AG09319 (cell line): ENCODE measurements around the gene TTC23.

Experiments
- DNase-seq: peaks from one replicate; pipeline ENCODE4 v3.0.0-alpha.2; 2010; ENCODE audit warnings: low read depth; ENCODE audit errors: extremely low read depth
- CTCF ChIP-seq: IDR thresholded peaks from 2 replicates; pipeline ENCODE4 v1.5.1; 2011; ENCODE audit warnings: low read depth, mild to moderate bottlenecking, inconsistent platforms, low read length, moderate library complexity

The TTC23 gene

GRCh38 chr15:99087405-99087943, 161.9 kb downstream of the TTC23 start:
- no peak for TF ChIP-seq CTCF
- no peak for DNase-seq

GRCh38 chr15:99086327-99086667, 163.1 kb downstream of the TTC23 start:
- TF ChIP-seq CTCF = no peak
- no peak for DNase-seq
